B cell (primary cell): ENCODE data around the gene SYNE1. TPM values are rescaled to one million over a fixed set of nuclear protein-coding genes. Genes with fewer than 3 reads are reported as not detected.

Experiments used
- ATAC-seq: fragments of 200-7000 bp; cut with Tn5 transposase; one replicate; pipeline ENCODE4 v1.10.0; 2021; ENCODE audit warnings: low read depth, mild to moderate bottlenecking, moderate number of reproducible peaks, moderate library complexity
- CTCF ChIA-PET: fragments of 350-600 bp; sonication (Branson Sonifier 250); formaldehyde crosslinking; loops from one replicate; lab custom pipeline; 2021; ENCODE audit warnings: antibody characterized with exemption, inconsistent platforms; lab: Charles Lee
- POLR2A ChIA-PET: fragments of 350-600 bp; sonication (Branson Sonifier 250); formaldehyde crosslinking; loops from one replicate; lab custom pipeline; 2021; ENCODE audit warnings: antibody characterized with exemption; lab: Charles Lee
- DNase-seq: peaks from one replicate; pipeline ENCODE4 v3.0.0; 2013
- H2AFZ ChIP-seq: 2 replicates; pipeline ENCODE4 v1.6.1; 2012; ENCODE audit warnings: mild to moderate bottlenecking, low read depth, low read length; ENCODE audit not compliant: insufficient read depth, poor library complexity, severe bottlenecking
- H3K27ac ChIP-seq, 2 donors: 1 replicate in 1 of 2; 2 replicates in 1 of 2; pipeline ENCODE4 v1.5.1; 2012 to 2013; ENCODE audit warnings: low read length in 2 of 2, mild to moderate bottlenecking in 2 of 2, moderate library complexity in 1 of 2
- H3K27me3 ChIP-seq, 4 experiments: fragments of 200-600 bp in 1 of 4; sonication (generic) in 1 of 4; replicated peaks in 1 of 4; 1 replicate in 2 of 4; 2 replicates in 2 of 4; pipeline versions ENCODE4 v1.6.1 to v1.7.0; 2013 to 2016; ENCODE audit warnings: low read length in 3 of 4, mild to moderate bottlenecking in 2 of 4, mixed read lengths in 1 of 4, moderate library complexity in 1 of 4; ENCODE audit not compliant: insufficient read depth in 4 of 4, control insufficient read depth in 3 of 4; ENCODE audit errors: control extremely low read depth in 1 of 4
- H3K36me3 ChIP-seq, 2 experiments: replicated peaks in 1 of 2; 1 replicate in 1 of 2; 2 replicates in 1 of 2; pipeline versions ENCODE4 v1.6.1 to v1.7.1; 2013; ENCODE audit warnings: low read length in 1 of 2; ENCODE audit not compliant: insufficient read depth in 2 of 2, control insufficient read depth in 1 of 2; ENCODE audit errors: control extremely low read depth in 1 of 2, extremely low read depth in 1 of 2
- H3K4me1 ChIP-seq, 2 donors: fragments of 200-600 bp in 1 of 2; sonication (generic) in 1 of 2; 1 replicate in 1 of 2; 2 replicates in 1 of 2; pipeline versions ENCODE4 v1.5.1 to v1.6.1; 2013 to 2017; ENCODE audit warnings: low read length in 2 of 2; ENCODE audit not compliant: control insufficient read depth in 2 of 2, insufficient read depth in 2 of 2
- H3K4me2 ChIP-seq: replicated peaks from 2 replicates; pipeline ENCODE3; 2012; ENCODE audit warnings: mild to moderate bottlenecking, low read depth, low read length; ENCODE audit not compliant: poor library complexity, severe bottlenecking
- H3K4me3 ChIP-seq, 5 experiments: fragments of 200-600 bp in 1 of 5; sonication (generic) in 1 of 5; 1 replicate in 3 of 5; 2 replicates in 2 of 5; pipeline versions ENCODE4 v1.5.1 to v1.7.0; 2011 to 2016; ENCODE audit warnings: low read length in 4 of 5, mild to moderate bottlenecking in 4 of 5, low read depth in 2 of 5, control low read depth in 1 of 5, moderate library complexity in 1 of 5; ENCODE audit not compliant: insufficient read depth in 1 of 5; ENCODE audit errors: control extremely low read depth in 1 of 5, extremely low read depth in 1 of 5
- H3K79me2 ChIP-seq: fragments of 200-600 bp; sonication (generic); one replicate; pipeline ENCODE4 v1.6.0; 2016; ENCODE audit warnings: low read length; ENCODE audit not compliant: control insufficient read depth, insufficient read depth
- H3K9ac ChIP-seq: fragments of 200-600 bp; sonication (generic); 2 replicates; pipeline ENCODE4 v1.6.1; 2017; ENCODE audit warnings: mild to moderate bottlenecking, low read length, moderate library complexity
- H3K9me3 ChIP-seq, 3 donors: one replicate each; pipeline versions ENCODE4 v1.6.1 to v1.7.1; 2013; ENCODE audit warnings: low read length in 2 of 3; ENCODE audit not compliant: control insufficient read depth in 2 of 3, insufficient read depth in 1 of 3; ENCODE audit errors: control extremely low read depth in 1 of 3
- H4K20me1 ChIP-seq: 2 replicates; pipeline ENCODE4 v1.6.0; 2012; ENCODE audit warnings: mild to moderate bottlenecking, low read length; ENCODE audit not compliant: insufficient read depth, control insufficient read depth, poor library complexity, severe bottlenecking
- H3K27ac Mint-ChIP-seq: one replicate; pipeline ENCODE4 v1.8.0; 2021; ENCODE audit warnings: mixed read lengths
- H3K27me3 Mint-ChIP-seq: one replicate; pipeline ENCODE4 v1.8.0; 2021; ENCODE audit warnings: mixed read lengths
- H3K4me1 Mint-ChIP-seq: one replicate; pipeline ENCODE4 v1.8.0; 2021; ENCODE audit warnings: mixed read lengths
- H3K4me3 Mint-ChIP-seq: one replicate; pipeline ENCODE4 v1.8.0; 2021; ENCODE audit warnings: mixed read lengths
- H3K9me3 Mint-ChIP-seq: one replicate; pipeline ENCODE4 v1.8.0; 2022; ENCODE audit warnings: mixed read lengths; ENCODE audit not compliant: insufficient read depth
- CTCF ChIP-seq: fragments of 200-600 bp; IDR thresholded peaks from one replicate; pipeline ENCODE4 v1.8.0; 2022; ENCODE audit warnings: antibody characterized with exemption, mild to moderate bottlenecking
- EZH2 ChIP-seq: IDR thresholded peaks from 2 replicates; pipeline ENCODE4 v1.6.1; 2012; ENCODE audit warnings: borderline replicate concordance, low read depth, mild to moderate bottlenecking, moderate library complexity, low read length; ENCODE audit not compliant: insufficient read depth, poor library complexity, severe bottlenecking
- WGBS: methylation state at CpG from one replicate; pipeline ENCODE4 v1.1.5; 2013; ENCODE audit warnings: missing lambda C conversion rate; ENCODE audit not compliant: insufficient coverage; 5-methylcytosine and 5-hydroxymethylcytosine counted together
- intact Hi-C: fragments of 100-400 bp; cut with micrococcal nuclease; formaldehyde crosslinking; loops from one replicate; pipeline ENCODE4 v1.10.0; 2022
- polyA plus RNA-seq: library from polyadenylated mRNA; depleted of rRNA; stranded (reverse); fragments of >200 nt; gene quantifications from 2 replicates; pipeline ENCODE4 v1.2.3, GENCODE V29; 2012
- total RNA-seq, 2 donors: library from RNA; stranded (reverse); fragments of 120-200 nt in 1 of 2; gene quantifications; 1 replicate in 1 of 2; 2 replicates in 1 of 2; pipeline versions ENCODE4 v1.2.3 to v1.2.4, GENCODE V29; 2013 to 2022

SYNE1 gene
- total and polyA plus RNA-seq, 2 donors (not counting 1 experiment from before 2014, with no cell fraction given), result 49.2 to 108 TPM

- ATAC-seq (no peak), DNase-seq (no peak)
- H4K20me1 ChIP-seq, result no peaks in the 10 kb centered on the region
- no peaks in the 10 kb centered on the region for H3K27me3 ChIP-seq
- H3K27ac ChIP-seq, result no peak overlapping the region
- no peak overlapping the region for H3K9ac ChIP-seq
- Mint-ChIP-seq H3K27ac (peak overlapping the region; percentile 32), H3K4me3 (no peak overlapping the region), H3K27me3 (no peaks in the 10 kb centered on the region), H3K4me1 (no peaks in the 10 kb centered on the region), H3K9me3 (no peaks in the 10 kb centered on the region)
- H3K79me2 ChIP-seq, result no peaks in the 10 kb centered on the region
- no CpG with 5 or more reads among the region's 2 CpGs for WGBS
- intact Hi-C loops, result no loop called here
- POLR2A ChIA-PET, result no interaction called here
- H3K4me3 ChIP-seq, result no peak overlapping the region
- CTCF ChIA-PET, result interaction anchor here (1.3 kb wide), 1 partner anchor 9 kb away, joined by 5 read pairs; no protein-coding TSS in a partner anchor
- no peaks in the 10 kb centered on the region for H3K9me3 ChIP-seq
- no peak overlapping the region for H3K4me2 ChIP-seq
- no peak for TF ChIP-seq EZH2
- no peak for TF ChIP-seq CTCF
- H2AFZ ChIP-seq, result no peak overlapping the region
- no peaks in the 10 kb centered on the region for H3K4me1 ChIP-seq
- H3K36me3 ChIP-seq, result peaks cover 5 to 78% of the 10 kb centered on the region in 2 experiments
These were observed 506.7 kb downstream of the SYNE1 start for GRCh38 chr6:152130441-152130840.

- Histone ChIP-seq H3K27me3 (no peaks in the 10 kb centered on the region), H3K4me2 (no peak overlapping the region), H3K9me3 (no peaks in the 10 kb centered on the region), H4K20me1 (no peaks in the 10 kb centered on the region), H3K79me2 (no peaks in the 10 kb centered on the region), H2AFZ (no peak overlapping the region), H3K4me3 (no peak overlapping the region), H3K4me1 (no peaks in the 10 kb centered on the region), H3K36me3 (peaks cover 5 to 78% of the 10 kb centered on the region in 2 experiments), H3K9ac (no peak overlapping the region), H3K27ac (no peak overlapping the region)
- Mint-ChIP-seq H3K27ac (no peak overlapping the region), H3K4me3 (no peak overlapping the region), H3K27me3 (no peaks in the 10 kb centered on the region), H3K9me3 (no peaks in the 10 kb centered on the region), H3K4me1 (no peaks in the 10 kb centered on the region)
- 87% methylated on average over 8 of the region's 9 CpGs for WGBS
- TF ChIP-seq EZH2, result no peak
- no peak for TF ChIP-seq CTCF
- ChIA-PET POLR2A (no interaction called here), CTCF (no interaction called here)
- DNase-seq (no peak), ATAC-seq (no peak)
- intact Hi-C loops, result no loop called here
These were observed 507.4 kb downstream of the SYNE1 start for GRCh38 chr6:152129691-152130151.
